SK-N-SH (cell line): ENCODE results near the gene SPDL1. TPM values are rescaled to one million over a fixed set of nuclear protein-coding genes. Genes with fewer than 3 reads are reported as not detected.

ENCODE experiments used
- CTCF ChIA-PET: fragments of 300-600, 350-600 bp; formaldehyde crosslinking; extraction: SDS; loops from one replicate; lab custom pipeline; 2021; lab: Yijun Ruan, JAX
- POLR2A ChIA-PET: fragments of 350-600 bp; sonication (Branson Sonifier 250); formaldehyde crosslinking; extraction: SDS; loops from one replicate; lab custom pipeline; 2020; ENCODE audit warnings: antibody characterized with exemption, inconsistent platforms; lab: Yijun Ruan, JAX
- DNase-seq: peaks from one replicate; pipeline ENCODE4 v3.0.0; 2012
- H2AFZ ChIP-seq: fragments of 200-600 bp; sonication (generic); 2 replicates; pipeline ENCODE4 v1.8.1; 2016; ENCODE audit warnings: antibody characterized with exemption, mild to moderate bottlenecking, low read depth
- H3F3A ChIP-seq: fragments of 200-600 bp; sonication (generic); replicated peaks from 2 replicates; pipeline ENCODE3; 2016; ENCODE audit warnings: antibody characterized with exemption, mild to moderate bottlenecking; ENCODE audit not compliant: insufficient read depth
- H3K27ac ChIP-seq, 2 experiments: fragments of 200-500 bp in 1 of 2; fragments of 200-600 bp in 1 of 2; sonication (Bioruptor generic) in 1 of 2; sonication (generic), shearing (Covaris generic) in 1 of 2; 2 replicates each; pipeline versions ENCODE4 v1.5.1 to v1.6.1; 2014 to 2016; ENCODE audit warnings: low read depth in 2 of 2, inconsistent platforms in 1 of 2, low read length in 1 of 2, mild to moderate bottlenecking in 1 of 2, mixed read lengths in 1 of 2
- H3K27me3 ChIP-seq: fragments of 200-600 bp; sonication (generic), shearing (Covaris generic); 2 replicates; pipeline ENCODE4 v1.6.1; 2016; ENCODE audit warnings: mixed run types; ENCODE audit not compliant: insufficient read depth
- H3K36me3 ChIP-seq, 2 experiments: fragments of 200-500 bp in 1 of 2; fragments of 200-600 bp in 1 of 2; sonication (Bioruptor generic) in 1 of 2; sonication (generic) in 1 of 2; replicated peaks in 1 of 2; 2 replicates each; pipeline versions ENCODE3 to v1.5.1; 2014 to 2016; ENCODE audit warnings: low read length in 1 of 2, mild to moderate bottlenecking in 1 of 2; ENCODE audit not compliant: insufficient read depth in 2 of 2, control insufficient read depth in 1 of 2
- H3K4me1 ChIP-seq, 2 experiments: fragments of 200-500 bp in 1 of 2; fragments of 200-600 bp in 1 of 2; sonication (Bioruptor generic) in 1 of 2; sonication (generic), shearing (Covaris generic) in 1 of 2; 2 replicates each; pipeline versions ENCODE4 v1.5.1 to v1.6.1; 2014 to 2016; ENCODE audit warnings: low read depth in 1 of 2, low read length in 1 of 2, mixed run types in 1 of 2; ENCODE audit not compliant: insufficient read depth in 2 of 2, control insufficient read depth in 1 of 2
- H3K4me2 ChIP-seq: fragments of 200-600 bp; sonication (generic), shearing (Covaris generic); 2 replicates; pipeline ENCODE4 v1.6.1; 2017; ENCODE audit warnings: mixed run types
- H3K4me3 ChIP-seq, 2 experiments: fragments of 200-500 bp in 1 of 2; fragments of 200-600 bp in 1 of 2; sonication (Bioruptor generic) in 1 of 2; sonication (generic), shearing (Covaris generic) in 1 of 2; 2 replicates each; pipeline versions ENCODE4 v1.5.1 to v1.8.1; 2014 to 2016; ENCODE audit warnings: low read depth in 2 of 2, inconsistent platforms in 1 of 2, low read length in 1 of 2, mild to moderate bottlenecking in 1 of 2, mixed read lengths in 1 of 2, moderate library complexity in 1 of 2
- H3K79me2 ChIP-seq: fragments of 200-600 bp; sonication (generic); 2 replicates; pipeline ENCODE4 v1.8.1; 2017; ENCODE audit warnings: mild to moderate bottlenecking; ENCODE audit not compliant: insufficient read depth
- H3K9ac ChIP-seq: fragments of 200-600 bp; sonication (generic); 2 replicates; pipeline ENCODE4 v1.6.1; 2017; ENCODE audit warnings: mixed run types
- H3K9me2 ChIP-seq: fragments of 200-600 bp; sonication (generic); 2 replicates; pipeline ENCODE4 v1.6.1; 2017; ENCODE audit warnings: mixed run types
- H3K9me3 ChIP-seq: fragments of 200-600 bp; sonication (generic); 2 replicates; pipeline ENCODE4 v1.6.1; 2017; ENCODE audit warnings: mixed run types, mild to moderate bottlenecking, moderate library complexity
- H4K20me1 ChIP-seq: fragments of 200-600 bp; sonication (generic); 2 replicates; pipeline ENCODE4 v1.6.1; 2017; ENCODE audit warnings: mild to moderate bottlenecking, mixed run types; ENCODE audit not compliant: insufficient read depth
- EP300 ChIP-seq, 2 experiments: IDR thresholded peaks; 2 replicates each; pipeline versions ENCODE4 v1.4.0 to v1.6.1; 2012; ENCODE audit warnings: borderline replicate concordance in 1 of 2, low read depth in 1 of 2, low read length in 1 of 2
- FOXJ3 ChIP-seq: sonication (generic); formaldehyde crosslinking; IDR thresholded peaks from 2 replicates; pipeline ENCODE4 v1.5.1; 2020; ENCODE audit warnings: mild to moderate bottlenecking, missing genetic modification reagents
- MXI1 ChIP-seq: IDR thresholded peaks from 2 replicates; pipeline ENCODE4 v1.6.1; 2012; ENCODE audit warnings: mild to moderate bottlenecking, low read depth, low read length, improper control_type of control experiment
- PBX3 ChIP-seq: IDR thresholded peaks from 2 replicates; pipeline ENCODE4; 2012
- REST ChIP-seq: IDR thresholded peaks from 2 replicates; pipeline ENCODE4 v1.6.1; 2012; ENCODE audit warnings: mild to moderate bottlenecking, low read depth, low read length, moderate library complexity
- RXRA ChIP-seq: IDR thresholded peaks from 2 replicates; pipeline ENCODE4 v1.4.0; 2012; ENCODE audit warnings: low read depth, mild to moderate bottlenecking, borderline replicate concordance
- SIN3A ChIP-seq: IDR thresholded peaks from 2 replicates; pipeline ENCODE4 v1.6.1; 2012; ENCODE audit warnings: low read depth, mild to moderate bottlenecking, low read length, moderate library complexity, borderline replicate concordance
- TCF12 ChIP-seq: IDR thresholded peaks from 2 replicates; pipeline ENCODE4 v1.4.0; 2012
- USF1 ChIP-seq: IDR thresholded peaks from 2 replicates; pipeline ENCODE4 v1.4.0; 2012; ENCODE audit warnings: low read depth, borderline replicate concordance
- USF2 ChIP-seq: fragments of 150-350 bp; IDR thresholded peaks from 2 replicates; pipeline ENCODE4 v1.6.1; 2017; ENCODE audit warnings: antibody characterized with exemption, low read length, low read depth, borderline replicate concordance
- ZBTB33 ChIP-seq: IDR thresholded peaks from 2 replicates; pipeline ENCODE4 v1.4.0; 2012; ENCODE audit warnings: low read depth, borderline replicate concordance
- WGBS: methylation state at CpG from one replicate; pipeline ENCODE4 v1.1.6; 2017; ENCODE audit warnings: low lambda C conversion rate; 5-methylcytosine and 5-hydroxymethylcytosine counted together
- polyA plus RNA-seq, 3 experiments: library from polyadenylated mRNA; depleted of rRNA; stranded (reverse); fragments of >200 nt; gene quantifications; 2 replicates each; pipeline ENCODE4 v1.2.3, GENCODE V29; 2012

Gene SPDL1
- polyA plus RNA-seq, 1 of the 3 experiments (the other 2 are of a cell fraction), result 45.1 TPM

GRCh38 chr5:169561893-169562292 lies 21.7 kb upstream of the SPDL1 start:
- H3K4me1 ChIP-seq, result no peaks in the 10 kb centered on the region
- ChIA-PET CTCF (interaction anchor here (0.7 to 1.5 kb wide), 6 partner anchors 9 to 615 kb away, joined by 3 to 4 read pairs (median 3); no protein-coding TSS in a partner anchor), POLR2A (no interaction called here)
- H3K9me2 ChIP-seq, result no peaks in the 10 kb centered on the region
- WGBS, result 65% methylated on average over 2 of the region's 2 CpGs
- H3K9me3 ChIP-seq, result peaks cover 14% of the 10 kb centered on the region; the same call in 1 of the 2 replicates
- no peak overlapping the region for H3K27ac ChIP-seq
- TF ChIP-seq FOXJ3 (CRISPR knock-in tag), result no peak
- no peak for TF ChIP-seq SIN3A
- no peak for TF ChIP-seq USF1
- TF ChIP-seq ZBTB33, result no peak
- H3K36me3 ChIP-seq, result no peaks in the 10 kb centered on the region
- H2AFZ ChIP-seq, result no peak overlapping the region
- H3K4me3 ChIP-seq, result no peak overlapping the region
- H3F3A ChIP-seq, result peaks cover 9% of the 10 kb centered on the region
- no peak overlapping the region for H3K4me2 ChIP-seq
- no peak overlapping the region for H3K9ac ChIP-seq
- no peaks in the 10 kb centered on the region for H3K27me3 ChIP-seq
- no peaks in the 10 kb centered on the region for H4K20me1 ChIP-seq
- no peak for DNase-seq
- H3K79me2 ChIP-seq, result no peaks in the 10 kb centered on the region

- CTCF ChIA-PET, result interaction anchor here (1.0 to 1.5 kb wide), 2 partner anchors 17 to 616 kb away, joined by 3 read pairs; no protein-coding TSS in a partner anchor
- Histone ChIP-seq H3K4me1 (no peaks in the 10 kb centered on the region), H3K36me3 (no peaks in the 10 kb centered on the region), H3K9ac (no peak overlapping the region), H3K9me2 (no peaks in the 10 kb centered on the region), H4K20me1 (no peaks in the 10 kb centered on the region), H3K4me3 (no peak overlapping the region), H3K27ac (no peak overlapping the region; a peak in 1 of 4 replicates), H3K4me2 (no peak overlapping the region), H3F3A (peaks cover 9% of the 10 kb centered on the region), H2AFZ (no peak overlapping the region), H3K79me2 (no peaks in the 10 kb centered on the region), H3K9me3 (peaks cover 6% of the 10 kb centered on the region; the same call in 1 of the 2 replicates), H3K27me3 (no peaks in the 10 kb centered on the region)
- POLR2A ChIA-PET, result no interaction called here
- DNase-seq, result no peak
- 10% methylated on average over 1 of the region's 1 CpG for WGBS
- TF ChIP-seq REST, result no peak
- no peak; a peak in 1 of 4 replicates for TF ChIP-seq EP300 (IDR thresholded peaks at IDR 0.05; ENCODE audit: borderline replicate concordance in 1 of 2, low read depth in 1 of 2, low read length in 1 of 2)
- no peak for TF ChIP-seq FOXJ3 (CRISPR knock-in tag)
- TF ChIP-seq ZBTB33, result no peak
- TF ChIP-seq PBX3, result peak; percentile 67
- peak; percentile 65 for TF ChIP-seq TCF12
- no peak for TF ChIP-seq USF2
- TF ChIP-seq MXI1, result no peak
- no peak for TF ChIP-seq RXRA
These were observed 20.2 kb upstream of the SPDL1 start for GRCh38 chr5:169563369-169563768.
